Neural cell (in vitro differentiated cells): Measurements from ENCODE around the gene GRIFIN.

Source experiments
- CTCF ChIP-seq: fragments of 450-650 bp; IDR thresholded peaks from 2 replicates; pipeline ENCODE4 v1.5.1; 2014; ENCODE audit warnings: antibody characterized with exemption, mild to moderate bottlenecking, moderate library complexity; ENCODE audit not compliant: poor library complexity, severe bottlenecking
- EP300 ChIP-seq: fragments of 450-650 bp; conservative IDR thresholded peaks from 2 replicates; pipeline ENCODE4 v1.6.1; 2014; ENCODE audit warnings: antibody characterized with exemption, mild to moderate bottlenecking, moderate library complexity; ENCODE audit not compliant: poor library complexity, severe bottlenecking
- EZH2 ChIP-seq: fragments of 200-600, 300-800 bp; shearing (Covaris generic), sonication (generic); IDR thresholded peaks from 2 replicates; pipeline ENCODE4 v1.6.1; 2014; ENCODE audit warnings: antibody characterized with exemption, low read length, borderline replicate concordance, mild to moderate bottlenecking; ENCODE audit not compliant: insufficient read depth, poor library complexity, severe bottlenecking
- MXI1 ChIP-seq: fragments of 450-650 bp; conservative IDR thresholded peaks from 2 replicates; pipeline ENCODE4 v1.6.1; 2014; ENCODE audit warnings: antibody characterized with exemption, mild to moderate bottlenecking; ENCODE audit not compliant: poor library complexity, severe bottlenecking
- POLR2AphosphoS5 ChIP-seq: IDR thresholded peaks from 2 replicates; pipeline ENCODE4 v1.6.1; 2012
- RAD21 ChIP-seq: fragments of 450-650 bp; conservative IDR thresholded peaks from 2 replicates; pipeline ENCODE4 v1.6.1; 2014; ENCODE audit warnings: antibody characterized with exemption, mild to moderate bottlenecking, moderate library complexity
- REST ChIP-seq: IDR thresholded peaks from 2 replicates; pipeline ENCODE4 v1.6.1; 2012; ENCODE audit warnings: borderline replicate concordance
- SMC3 ChIP-seq: fragments of 450-650 bp; conservative IDR thresholded peaks from 2 replicates; pipeline ENCODE4 v1.6.1; 2014; ENCODE audit warnings: antibody characterized with exemption, mild to moderate bottlenecking, moderate library complexity; ENCODE audit not compliant: poor library complexity
- TAF1 ChIP-seq: IDR thresholded peaks from 2 replicates; pipeline ENCODE4 v1.6.1; 2012; ENCODE audit warnings: low read depth

GRCh38 chr7:2520131-2520760 is 44.0 kb upstream of the GRIFIN start:
- TF ChIP-seq POLR2AphosphoS5 (no peak), RAD21 (no peak), CTCF (no peak), EZH2 (no peak), EP300 (no peak), TAF1 (no peak), MXI1 (no peak), REST (no peak), SMC3 (no peak)
